Mesenteric fat pad (tissue), 1 donor: ENCODE measurements around the gene MIA3. TPM values are rescaled to one million over a fixed set of nuclear protein-coding genes. Genes with fewer than 3 reads are reported as not detected.

Experiments
- DNase-seq: peaks from one replicate; pipeline ENCODE4 v3.0.0-alpha.2; 2020; ENCODE audit warnings: low spot score
- total RNA-seq: library from RNA; stranded (reverse); fragmentation: NEBNext Ultra II Directional; extraction: Animal tissue kit (Norgen Biotek cat#: 25700); gene quantifications from one replicate; pipeline ENCODE4 v1.2.1, GENCODE V29; 2021
- donor health status: DM: yes; HTN: yes; CAD: no.

Gene MIA3
- total RNA-seq, 1 donor from 2014 or later, result 69.4 TPM

DNA sequence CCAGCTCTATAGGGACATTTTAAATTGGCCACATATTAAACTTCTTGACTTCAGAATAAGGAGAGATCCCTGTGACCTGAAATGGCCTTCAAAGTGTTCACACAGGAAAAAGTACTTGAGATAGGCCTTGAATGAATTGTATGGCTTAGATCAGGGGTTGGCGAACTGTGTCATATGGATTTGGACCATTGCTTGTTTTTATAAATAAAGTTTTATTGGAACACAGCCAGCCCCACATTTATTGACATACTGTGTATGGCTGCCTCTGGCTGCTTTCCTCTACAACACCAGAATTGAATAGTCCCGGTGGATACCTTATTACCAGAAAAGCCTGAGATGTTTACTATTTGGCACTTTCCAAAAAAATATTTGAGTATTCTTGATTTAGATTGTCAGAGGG, 98.5 kb downstream of the MIA3 start:
- no peak for DNase-seq

Other genes with a start within 250 kb of the MIA3 start
- not detected for gene HHIPL2, start 70.0 kb upstream of the MIA3 start, total RNA-seq
- gene TAF1A, start 28.2 kb upstream of the MIA3 start, total RNA-seq, result 7.2 TPM
- gene AIDA, start 94.4 kb downstream of the MIA3 start, total RNA-seq, result 109 TPM
- 34.5 TPM for gene BROX, start 94.5 kb downstream of the MIA3 start, total RNA-seq
- not detected for gene FAM177B, start 119.1 kb downstream of the MIA3 start, total RNA-seq
- 6.1 TPM for gene DISP1, start 196.9 kb downstream of the MIA3 start, total RNA-seq